ENCODE measurements around the gene ALG1L2.
"Not testable (repeated sequence)": the region's sequence is repeated elsewhere in the genome, so short reads cannot be mapped to it uniquely, and the experiment has no call there.

The ALG1L2 gene, protein sequence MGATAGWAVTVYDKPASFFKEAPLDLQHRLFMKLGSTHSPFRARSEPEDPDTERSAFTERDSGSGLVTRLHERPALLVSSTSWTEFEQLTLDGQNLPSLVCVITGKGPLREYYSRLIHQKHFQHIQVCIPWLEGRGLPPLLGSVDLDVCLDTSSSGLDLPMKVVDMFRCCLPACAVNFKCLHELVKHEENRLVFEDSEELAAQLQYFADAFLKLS

DNA sequence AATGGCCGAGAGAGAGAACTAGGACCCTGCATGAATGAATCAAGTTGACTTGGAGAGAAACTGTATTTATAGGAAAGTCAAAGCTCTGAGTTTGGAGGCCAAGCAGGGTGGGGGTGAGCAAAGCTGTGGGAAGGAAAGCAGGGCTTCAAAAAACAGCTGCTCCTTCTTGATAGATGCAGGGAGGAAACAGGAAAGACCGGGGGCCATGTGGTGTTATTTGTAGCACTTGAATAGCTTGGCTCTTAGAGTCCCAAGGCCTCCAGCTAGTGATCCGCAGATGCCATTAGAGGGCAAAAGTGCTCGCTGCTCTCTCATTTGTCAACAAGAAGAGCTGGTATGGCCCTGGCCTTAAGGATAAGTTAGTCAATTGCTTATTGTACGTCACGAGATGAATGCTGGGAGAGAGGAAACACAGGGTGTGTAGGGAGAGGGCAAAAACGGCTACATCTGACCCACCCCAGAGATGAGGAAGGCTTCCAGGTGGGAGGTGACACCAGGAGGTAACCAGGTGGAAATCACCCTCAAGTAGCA lies at the start of gene ALG1L2:
ALG1L2 (plus strand) TSS at position 481 of the 531 bp plus-strand sequence. CDS start 186 bp downstream, outside the sequence.
- no peak for DNase-seq

DNA sequence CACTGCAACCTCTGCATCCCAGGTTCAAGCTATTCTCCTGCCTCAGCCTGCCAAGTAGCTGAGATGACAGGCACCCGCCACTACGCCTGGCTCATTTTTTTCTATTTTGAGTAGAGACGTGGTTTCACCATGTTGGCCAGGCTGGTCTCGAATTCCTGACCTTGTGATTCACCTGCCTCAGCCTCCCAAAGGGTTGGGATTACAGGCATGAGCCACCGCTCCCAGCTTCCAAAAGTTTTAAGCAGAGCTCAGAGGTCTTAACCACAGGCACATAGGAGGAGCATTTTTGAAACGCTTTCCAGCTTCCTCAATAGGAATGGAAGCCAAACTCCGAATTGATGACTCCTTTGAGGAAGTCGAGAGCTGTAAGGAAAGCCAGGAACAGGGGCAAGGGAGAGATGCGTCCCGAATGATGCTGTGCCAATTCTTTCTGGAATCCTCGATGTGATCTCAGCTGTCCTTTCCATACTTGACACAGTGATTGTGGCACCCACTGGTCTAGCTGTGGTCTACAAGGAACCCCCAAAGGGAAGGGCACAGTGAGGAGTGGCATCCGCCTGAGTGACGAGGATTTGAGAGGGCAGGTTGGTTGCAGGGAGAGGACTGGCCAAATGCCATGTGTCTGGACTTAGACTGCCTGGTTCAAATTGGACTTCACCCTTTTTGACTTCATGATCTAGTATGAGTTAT lies 44.4 kb upstream of the ALG1L2 start:
- DNase-seq, result not testable (repeated sequence)

DNA sequence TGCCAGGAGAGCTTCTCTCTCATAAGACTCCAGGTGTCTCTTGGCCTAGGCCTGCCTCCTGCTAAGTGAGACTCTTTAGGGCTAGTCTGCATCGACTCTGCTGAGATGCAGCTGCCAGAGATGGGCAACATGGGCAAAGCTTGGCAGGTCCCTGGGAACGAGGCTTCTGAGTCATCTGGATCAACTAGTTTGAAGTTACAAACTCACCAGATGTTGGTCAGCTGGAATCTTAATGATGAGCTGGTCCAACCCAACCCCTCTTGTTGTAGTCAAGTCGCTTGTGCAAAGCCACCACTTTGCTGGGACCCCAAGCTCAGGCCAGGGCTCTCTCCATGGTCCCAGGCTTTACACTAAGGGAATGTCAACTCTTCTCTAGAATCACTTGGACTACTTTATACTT lies 38.9 kb upstream of the ALG1L2 start:
- not testable (repeated sequence) for DNase-seq

DNA sequence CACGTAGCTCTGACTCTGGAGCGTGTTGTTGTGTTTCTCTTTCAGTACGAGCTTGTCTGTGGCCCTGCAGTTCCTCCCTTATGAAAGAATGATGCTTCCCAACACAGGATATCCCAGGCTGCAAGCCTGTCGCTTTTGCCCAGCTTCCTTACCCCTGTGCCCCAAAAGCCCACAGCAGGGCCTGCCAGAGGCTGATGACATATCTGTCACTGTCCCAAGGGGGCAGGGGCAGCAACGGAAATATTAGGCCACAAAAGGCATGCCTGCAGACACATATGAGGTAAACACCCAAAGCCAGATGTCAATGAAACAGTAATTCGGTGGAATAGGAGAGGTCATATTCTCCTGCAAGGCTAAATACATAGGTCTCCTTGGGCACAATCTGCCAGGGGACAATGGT lies 38.0 kb upstream of the ALG1L2 start:
- not testable (repeated sequence) for DNase-seq

DNA sequence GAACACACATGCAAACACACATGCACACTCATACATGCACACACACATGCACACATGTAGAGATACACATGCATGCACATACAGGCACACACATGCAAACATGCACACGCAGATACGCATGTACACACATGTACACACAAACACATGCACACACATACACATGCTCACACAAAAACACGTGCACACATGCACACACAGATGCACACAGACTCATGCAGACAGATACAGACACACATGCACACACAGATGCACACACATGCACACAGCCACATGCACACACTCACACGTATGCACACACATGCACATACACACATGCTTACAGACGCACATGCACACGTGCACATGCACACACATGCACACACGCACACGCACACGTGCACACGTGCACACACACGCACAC lies 37.3 kb upstream of the ALG1L2 start:
- no peak for DNase-seq

DNA sequence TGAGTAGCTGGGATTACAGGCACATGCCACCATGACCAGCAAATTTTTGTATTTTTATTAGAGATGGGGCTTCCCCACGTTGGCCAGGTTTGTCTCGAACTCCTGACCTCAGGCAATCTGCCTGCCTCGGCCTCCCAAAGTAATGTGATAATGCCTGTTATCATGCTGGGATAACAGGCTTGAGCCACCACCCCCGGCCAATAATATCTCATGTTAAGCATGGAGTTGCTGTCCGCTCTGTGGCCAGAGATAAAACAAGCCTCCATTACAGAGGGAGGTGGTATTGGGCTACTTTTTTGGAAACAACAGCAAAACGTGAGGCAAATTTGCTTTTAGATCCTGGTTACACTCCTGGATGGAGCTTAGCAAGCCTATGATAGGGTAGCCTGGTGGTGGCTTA lies 32.9 kb upstream of the ALG1L2 start:
- no peak for DNase-seq

DNA sequence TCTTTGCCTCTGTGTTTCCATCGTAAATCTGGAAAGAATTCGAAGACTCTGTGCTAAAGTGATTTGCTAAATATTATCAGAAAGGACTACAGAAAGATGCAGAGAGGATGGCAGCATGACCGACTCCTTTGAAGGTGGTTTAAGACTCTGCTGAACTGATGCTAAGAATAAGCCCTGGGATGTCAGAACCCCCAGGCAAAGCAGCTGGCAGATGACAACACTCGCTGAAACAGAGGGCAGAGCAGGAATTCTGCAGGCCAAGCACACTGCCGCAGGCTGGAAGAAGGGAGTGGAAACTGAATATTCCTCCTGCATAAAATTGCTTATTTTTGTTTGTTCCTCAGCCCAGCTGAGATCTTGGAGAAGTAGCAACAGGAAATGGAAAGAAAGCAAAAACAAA lies 29.3 kb upstream of the ALG1L2 start:
- not testable (repeated sequence) for DNase-seq

DNA sequence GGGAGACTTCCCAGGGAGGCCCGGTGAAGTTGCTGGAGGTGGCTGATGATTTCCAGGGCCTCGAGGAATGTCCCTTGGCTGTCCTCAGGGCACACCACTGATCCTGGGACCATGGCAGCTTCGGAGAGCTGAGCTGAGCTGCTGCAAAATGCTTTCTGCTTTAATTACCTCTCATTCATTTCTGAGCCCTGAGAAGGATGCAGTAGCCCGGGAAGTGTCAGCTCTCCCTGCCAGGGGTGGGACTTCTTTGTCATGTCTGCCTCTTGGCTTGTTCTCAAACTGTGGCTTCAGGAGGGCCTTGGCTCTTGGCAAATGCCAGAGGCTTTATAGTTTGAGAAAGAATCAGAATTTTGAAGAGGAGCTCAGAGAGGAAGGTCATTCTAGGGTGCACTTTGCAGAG lies 28.7 kb upstream of the ALG1L2 start:
- not testable (repeated sequence) for DNase-seq

DNA sequence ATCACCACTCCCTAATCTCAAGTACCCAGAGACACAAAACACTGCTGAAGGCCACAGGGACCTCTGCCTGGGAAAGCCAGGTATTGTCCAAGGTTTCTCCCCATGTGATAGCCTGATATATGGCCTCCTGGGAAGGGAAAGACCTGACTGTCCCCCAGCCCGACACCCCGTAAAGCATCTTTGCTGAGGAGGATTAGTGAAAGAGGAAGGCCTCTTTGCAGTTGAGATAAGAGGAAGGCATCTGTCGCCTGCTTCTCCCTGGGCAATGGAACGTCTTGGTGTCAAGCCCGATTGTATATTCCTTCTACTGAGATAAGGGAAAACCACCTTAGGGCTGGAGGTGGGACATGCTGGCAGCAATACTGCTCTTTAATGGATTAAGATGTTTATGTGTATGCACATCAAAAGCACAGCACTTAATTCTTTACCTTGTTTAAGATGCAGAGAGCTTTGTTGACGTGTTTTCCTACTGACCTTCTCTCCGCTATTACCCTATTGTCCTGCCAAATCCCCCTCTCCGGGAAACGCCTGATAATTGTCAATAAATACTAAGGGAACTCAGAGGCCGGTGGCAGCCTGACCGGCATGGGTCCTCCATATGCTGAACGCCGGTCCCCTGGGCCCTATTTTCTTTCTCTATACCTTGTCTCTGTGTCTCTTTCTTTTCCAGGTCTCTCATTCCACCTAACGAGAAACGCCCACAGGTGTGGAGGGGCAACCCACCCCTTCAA lies 23.9 kb upstream of the ALG1L2 start:
- DNase-seq, result not testable (repeated sequence)

DNA sequence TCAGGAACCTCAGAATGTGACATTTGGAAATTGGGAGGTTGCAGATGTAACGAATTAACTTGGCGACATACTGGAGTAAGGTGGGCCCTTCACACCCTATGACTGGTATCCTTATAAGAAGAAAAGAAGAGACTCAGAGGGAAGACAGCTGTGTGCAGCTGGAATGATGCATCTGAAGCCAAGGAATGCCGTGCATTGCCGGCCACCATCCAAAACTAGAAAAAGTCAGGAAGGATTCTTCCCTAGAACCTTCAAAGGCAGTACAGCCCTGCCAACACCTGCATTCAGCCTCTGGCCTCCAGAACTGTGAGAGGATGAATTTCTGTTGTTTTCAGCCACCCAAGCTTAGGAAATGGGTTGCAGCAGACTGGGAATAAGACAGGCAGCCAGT lies 23.4 kb upstream of the ALG1L2 start:
- DNase-seq, result not testable (repeated sequence)

DNA sequence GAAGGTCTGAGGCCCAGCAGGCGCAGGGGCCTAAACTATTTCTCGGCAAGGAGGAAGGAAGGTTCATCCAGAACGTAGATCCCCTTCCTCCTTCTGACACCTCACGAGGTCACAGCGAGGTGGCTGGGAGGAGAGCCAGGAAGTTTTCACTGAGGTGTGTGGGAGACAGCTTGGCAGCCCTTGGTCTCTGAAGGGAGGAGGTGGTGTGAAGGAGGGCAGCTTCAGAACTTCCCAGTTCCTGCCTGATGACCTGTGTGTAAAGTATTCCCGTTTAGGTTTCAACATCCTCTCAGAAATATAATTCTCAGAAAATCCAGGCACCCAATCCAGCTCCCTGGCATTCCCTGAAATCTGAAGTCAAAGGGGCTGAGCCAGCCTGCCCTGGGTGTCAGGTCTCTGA lies 22.9 kb upstream of the ALG1L2 start:
- not testable (repeated sequence) for DNase-seq

DNA sequence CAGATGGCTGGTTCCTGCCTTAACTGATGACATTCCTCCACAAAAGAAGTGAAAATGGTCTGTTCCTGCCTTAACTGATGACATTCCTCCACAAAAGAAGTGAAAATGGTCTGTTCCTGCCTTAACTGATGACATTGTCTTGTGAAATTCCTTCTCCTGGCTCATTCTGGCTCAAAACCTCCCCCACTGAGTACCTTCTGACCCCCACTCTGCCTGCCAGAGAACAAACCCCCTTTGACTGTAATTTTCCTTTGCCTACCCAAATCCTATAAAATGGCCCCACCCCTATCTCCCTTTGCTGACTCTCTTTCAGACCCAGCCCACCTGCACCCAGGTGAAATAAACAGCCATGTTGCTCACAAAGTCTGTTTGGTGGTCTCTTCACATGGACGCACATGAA lies 22.5 kb upstream of the ALG1L2 start:
- DNase-seq, result not testable (repeated sequence)

DNA sequence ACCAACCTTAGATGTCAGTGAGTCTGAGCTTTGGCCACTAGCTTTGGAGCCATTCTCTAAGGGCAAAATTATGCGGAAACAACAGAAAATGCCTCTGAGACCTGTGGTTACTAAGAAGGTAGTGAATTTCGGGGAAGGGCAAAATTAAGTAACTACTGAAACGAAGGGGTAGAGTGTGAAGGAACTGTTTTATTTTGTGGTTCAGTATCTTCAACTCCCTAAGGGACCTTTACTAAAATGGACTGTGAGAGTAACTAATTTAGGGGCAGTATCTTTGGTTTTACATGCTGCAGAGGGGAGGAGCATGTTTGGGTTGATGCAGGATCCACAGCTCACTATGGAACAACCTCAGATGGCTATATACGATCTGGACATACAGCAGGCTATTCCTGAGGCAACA lies 8.0 kb upstream of the ALG1L2 start:
- no peak for DNase-seq

DNA sequence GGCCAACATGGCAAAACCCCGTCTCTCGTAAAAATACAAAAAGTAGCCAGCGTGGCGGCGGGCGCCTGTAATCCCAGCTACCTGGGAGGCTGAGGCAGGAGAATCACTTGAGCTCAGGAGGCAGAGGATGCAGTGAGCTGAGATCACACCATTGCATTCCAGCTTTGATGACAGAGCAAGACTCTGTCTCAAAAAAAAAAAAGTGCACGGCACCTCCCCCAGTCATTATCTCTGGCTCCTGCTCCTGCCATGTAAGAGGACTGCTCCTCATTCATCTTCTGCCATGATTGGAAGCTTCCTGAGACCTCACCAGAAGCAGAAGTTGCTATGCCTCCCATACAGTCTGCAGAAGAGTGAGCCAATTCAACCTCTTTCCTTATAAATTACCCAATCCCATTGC lies 4.0 kb upstream of the ALG1L2 start:
- no peak for DNase-seq

DNA sequence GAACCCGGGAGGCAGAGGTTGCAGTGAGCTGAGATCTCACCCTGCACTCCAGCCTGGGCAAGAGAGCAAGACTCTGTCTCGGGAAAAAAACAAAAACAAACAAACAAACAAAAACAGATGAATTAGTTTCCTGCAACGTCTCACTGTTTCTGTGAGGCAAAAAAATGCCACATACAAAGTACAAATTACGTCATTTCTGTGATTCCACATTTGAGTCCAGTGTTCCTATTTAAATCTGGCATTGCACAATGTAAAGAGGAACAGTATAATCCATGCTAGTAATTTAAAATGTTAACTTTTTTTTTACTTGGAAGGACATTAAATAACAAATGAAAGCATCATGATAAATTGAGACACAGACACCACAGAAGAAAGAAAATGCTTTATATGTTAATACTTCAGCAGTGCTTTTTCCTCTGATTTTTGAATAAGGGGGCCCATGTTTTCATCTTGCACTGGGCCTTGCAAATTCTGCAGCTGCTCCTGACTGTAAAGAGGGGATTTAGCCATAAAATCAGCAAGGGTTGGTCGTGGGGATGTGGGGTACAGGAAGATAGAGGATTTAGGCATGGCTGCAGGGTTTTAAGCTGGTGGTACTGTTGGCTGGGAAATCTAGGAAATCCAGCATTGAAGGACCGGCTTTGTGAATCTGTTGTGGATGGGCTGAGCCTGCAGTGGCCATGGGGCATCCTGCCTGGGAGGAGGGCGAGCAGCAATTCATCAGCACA lies 1.9 kb downstream of the ALG1L2 start:
- not testable (repeated sequence) for DNase-seq

DNA sequence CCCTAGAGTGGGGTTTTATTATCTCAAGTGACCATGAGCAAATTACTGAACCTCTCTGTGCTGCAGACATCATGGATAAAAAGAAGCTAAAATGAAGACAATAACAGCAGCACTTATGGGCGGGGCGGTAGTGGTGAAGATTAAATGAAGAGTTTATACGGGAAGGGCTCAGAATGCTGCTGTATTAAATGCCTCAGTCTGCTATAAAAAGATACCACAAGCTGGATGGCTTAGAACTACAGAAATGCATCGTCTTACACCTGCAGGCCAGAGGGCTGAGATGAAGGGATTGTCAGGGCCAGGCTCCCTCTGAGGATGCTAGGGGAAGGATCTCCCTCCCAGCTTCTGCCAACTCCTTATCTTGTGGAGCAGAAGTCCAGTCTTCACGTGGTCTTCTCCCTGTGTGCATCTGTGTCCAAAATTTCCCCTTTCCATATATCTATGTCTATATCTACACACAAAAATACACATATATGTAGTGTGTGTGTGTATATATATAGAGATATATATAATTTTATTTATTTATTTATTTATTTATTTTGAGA lies 2.9 kb downstream of the ALG1L2 start:
- no peak for DNase-seq

DNA sequence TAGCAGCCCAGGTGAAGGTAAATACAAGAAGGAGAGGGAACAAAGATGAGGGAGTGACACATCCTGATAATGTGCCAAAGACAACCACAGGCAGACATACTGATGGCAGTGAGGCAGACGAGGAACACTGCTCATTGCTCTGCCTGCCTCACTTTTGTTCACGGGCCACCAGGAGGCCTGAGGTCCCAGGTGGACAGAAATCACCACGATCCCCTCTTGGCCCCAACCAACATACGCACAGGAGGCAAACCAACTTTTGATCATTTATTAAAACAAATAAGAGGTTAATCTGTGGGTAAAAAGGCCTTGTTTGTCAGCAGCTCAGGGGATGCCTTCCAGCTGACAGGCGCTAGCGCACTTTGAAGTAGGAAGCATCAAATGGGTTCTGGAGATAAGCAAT lies 4.2 kb downstream of the ALG1L2 start:
- DNase-seq, result no peak

DNA sequence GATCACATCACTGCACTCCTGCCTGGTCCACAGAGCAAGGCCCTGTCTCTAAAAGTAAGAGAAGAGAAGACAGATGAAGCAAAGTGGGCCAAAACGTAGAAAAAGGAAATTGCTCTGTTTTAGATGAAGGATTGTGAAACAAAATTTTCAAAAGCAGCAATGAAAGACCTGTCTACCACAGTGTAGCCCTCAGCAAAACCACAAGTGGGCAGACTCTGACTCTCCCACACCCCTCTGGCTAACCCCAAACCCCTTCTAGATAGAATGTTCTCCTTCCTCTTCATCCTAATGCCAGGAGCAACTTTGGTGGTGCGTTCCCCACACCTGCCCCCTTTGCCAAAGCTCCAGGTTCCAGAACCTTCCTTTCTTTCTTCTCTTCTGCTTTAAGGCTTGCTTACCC lies 5.0 kb downstream of the ALG1L2 start:
- not testable (repeated sequence) for DNase-seq

DNA sequence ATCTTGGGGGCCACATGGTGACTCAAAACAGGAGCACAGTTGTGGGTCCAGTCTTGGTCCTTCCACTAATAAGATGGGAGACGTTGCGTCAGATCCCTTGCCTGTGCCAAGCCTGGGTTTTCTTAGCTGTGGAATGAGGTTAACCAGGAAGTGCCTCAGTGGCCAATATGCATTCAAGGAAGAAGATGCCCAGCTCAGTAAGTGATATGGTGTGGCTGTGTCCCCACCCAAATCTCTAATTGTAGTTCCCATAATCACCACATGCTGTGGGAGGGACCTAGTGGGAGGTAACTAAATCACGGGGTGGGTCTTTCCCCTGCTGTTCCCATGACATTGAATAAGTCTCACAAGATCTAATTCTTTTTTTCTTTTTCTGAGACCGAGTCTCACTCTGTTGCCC lies 6.4 kb downstream of the ALG1L2 start:
- DNase-seq, result no peak

DNA sequence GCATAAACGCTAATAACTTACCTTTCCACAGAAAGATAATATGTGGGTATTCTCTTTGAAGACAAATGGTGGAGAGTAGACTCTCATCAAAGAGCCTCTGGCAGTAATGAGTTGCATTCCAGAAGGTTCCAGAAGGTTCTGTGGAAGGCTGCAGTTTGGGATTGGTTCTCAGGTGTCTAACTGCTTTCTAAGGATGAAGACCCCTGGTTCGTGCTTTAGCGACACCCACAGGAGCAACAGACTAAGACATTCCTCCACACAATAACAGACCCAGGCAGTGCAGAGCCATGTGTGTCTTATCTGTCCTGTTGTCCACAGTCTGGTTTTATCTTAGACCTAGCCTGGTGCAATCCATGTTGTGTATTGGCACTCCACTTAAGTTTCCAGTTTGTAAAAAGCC lies 9.1 kb downstream of the ALG1L2 start:
- not testable (repeated sequence) for DNase-seq

DNA sequence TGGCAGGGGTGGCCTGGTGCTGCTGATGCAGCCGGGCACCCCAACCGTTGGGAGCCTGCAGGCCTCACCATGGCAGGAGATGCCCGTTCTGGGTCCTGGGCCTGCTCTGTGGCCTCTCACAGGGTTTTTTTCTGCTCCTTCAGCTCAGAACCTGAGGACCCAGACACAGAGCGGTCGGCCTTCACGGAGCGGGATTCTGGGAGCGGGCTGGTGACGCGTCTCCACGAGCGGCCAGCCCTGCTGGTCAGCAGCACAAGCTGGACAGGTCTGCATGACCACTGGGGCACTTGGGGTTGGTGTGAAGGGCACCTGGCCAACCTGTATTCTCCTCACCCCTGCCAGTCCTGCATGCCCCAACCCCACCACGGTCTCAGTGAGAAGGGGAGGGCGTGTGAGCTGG lies 10.3 kb downstream of the ALG1L2 start:
- no peak for DNase-seq

DNA sequence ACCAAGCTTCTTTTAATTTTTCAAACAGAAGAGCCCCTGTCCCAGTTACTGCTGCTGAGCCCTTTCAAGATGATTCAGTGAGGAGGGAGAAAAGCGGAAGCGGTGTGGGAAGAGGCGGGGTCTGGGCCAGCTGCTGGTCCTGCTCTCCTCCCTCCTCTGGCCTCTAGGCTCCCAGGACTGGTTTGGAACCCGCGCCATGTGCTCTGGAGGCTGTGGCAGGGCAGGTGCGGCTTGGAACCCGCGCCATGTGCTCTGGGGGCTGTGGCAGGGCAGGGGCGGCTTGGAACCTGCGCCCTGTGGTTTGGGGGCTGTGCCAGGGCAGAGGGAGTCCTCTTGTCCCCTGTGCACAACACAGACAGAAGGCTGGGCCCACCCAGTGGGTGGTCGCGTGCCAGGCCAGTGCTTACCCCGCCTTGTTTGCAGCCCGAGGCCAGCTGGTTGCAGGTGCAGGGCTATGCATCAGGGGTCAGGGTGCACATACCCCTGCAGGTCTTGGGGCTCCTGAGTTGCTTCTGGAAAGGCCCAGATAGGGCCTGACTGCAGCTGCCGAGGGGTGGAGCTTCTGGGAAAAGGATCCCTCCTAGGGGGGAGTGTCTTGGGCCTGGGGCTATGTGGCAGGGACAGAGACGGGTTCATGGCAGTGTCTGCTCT lies 12.2 kb downstream of the ALG1L2 start:
- no peak for DNase-seq

Data from NCI-H446 (cell line).